ENCODE measurements around the gene LTBP2.

LTBP2 gene

DNA sequence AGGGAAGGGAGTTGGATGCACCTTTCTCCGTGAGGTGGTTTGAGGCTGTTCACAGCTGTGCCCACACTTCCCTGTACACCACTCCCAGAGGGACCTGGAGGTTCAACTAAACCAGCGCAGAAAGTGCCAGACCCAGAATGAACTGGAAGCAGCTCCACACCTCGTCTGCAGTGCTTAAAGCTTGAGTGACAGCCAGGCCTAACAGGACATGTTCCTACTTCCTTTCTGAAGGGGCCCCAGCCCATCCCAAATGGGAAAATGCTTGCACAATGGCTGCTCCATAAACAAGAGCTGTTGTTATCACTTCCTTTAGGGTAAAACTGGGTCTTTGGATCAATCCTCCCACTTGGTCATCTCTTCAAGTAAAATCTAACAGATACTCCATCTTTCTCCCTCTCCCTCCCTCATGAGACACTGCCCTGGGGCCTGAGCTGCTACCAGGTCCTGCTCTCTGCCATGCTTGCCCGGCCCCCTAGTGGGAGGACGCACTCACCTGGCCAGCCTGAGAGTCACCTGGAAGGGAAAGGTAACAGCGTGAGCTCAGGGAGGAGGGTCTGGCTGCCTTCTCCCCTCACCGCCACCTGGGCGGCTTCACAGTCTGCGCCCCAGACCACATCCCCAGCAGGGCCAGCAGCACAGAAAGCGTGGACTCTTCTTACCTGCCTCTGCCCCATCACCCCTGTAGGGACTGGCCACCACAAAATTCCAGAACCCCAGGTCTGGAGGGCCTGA is 85.0 kb downstream of the LTBP2 start:
- DNase-seq (ENCODE audit: low read depth in 3 of 3) = no peak

DNA sequence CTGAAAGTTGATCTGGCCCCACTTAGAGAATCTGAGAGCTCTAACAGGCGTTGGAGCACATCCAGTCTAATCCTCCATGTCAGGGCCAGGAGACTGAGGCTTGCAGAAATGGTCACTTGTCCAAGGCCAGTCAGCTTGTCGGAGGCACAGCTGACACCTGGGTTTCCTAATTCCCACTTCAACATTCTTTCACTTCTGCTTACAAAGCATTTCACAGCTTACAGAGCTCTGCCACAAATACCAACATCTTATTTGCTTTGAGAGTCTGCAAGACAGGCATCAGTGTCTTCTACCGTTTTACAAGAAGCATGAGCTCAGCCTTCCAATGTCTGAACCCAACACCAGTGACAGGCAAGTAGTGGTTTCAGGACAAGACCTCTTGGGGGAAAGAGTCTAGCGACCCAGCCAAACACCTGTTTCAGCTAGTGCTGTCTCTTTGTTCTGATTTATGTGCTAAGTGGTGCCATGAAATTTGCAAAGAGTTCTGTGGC is 86.6 kb downstream of the LTBP2 start:
- DNase-seq (ENCODE audit: low read depth in 3 of 3) = no peak

DNA sequence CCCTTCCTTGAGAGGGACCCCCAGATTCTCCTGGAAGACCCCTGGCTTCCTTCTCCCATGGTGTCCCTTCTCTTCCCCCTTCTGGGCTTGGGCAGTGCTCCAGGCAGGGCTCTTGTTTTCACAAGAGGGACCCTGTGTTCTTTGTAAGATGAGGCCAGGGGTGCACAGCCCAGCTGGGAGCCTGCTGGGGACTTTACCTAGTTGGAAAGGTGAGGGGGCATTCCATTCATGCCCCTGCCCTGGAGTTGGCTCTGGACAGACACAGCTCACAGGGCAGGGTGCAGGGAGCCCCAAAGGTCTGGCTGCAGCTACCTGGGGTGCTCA is 87.3 kb downstream of the LTBP2 start:
- no peak for DNase-seq (ENCODE audit: low read depth in 3 of 3)

DNA sequence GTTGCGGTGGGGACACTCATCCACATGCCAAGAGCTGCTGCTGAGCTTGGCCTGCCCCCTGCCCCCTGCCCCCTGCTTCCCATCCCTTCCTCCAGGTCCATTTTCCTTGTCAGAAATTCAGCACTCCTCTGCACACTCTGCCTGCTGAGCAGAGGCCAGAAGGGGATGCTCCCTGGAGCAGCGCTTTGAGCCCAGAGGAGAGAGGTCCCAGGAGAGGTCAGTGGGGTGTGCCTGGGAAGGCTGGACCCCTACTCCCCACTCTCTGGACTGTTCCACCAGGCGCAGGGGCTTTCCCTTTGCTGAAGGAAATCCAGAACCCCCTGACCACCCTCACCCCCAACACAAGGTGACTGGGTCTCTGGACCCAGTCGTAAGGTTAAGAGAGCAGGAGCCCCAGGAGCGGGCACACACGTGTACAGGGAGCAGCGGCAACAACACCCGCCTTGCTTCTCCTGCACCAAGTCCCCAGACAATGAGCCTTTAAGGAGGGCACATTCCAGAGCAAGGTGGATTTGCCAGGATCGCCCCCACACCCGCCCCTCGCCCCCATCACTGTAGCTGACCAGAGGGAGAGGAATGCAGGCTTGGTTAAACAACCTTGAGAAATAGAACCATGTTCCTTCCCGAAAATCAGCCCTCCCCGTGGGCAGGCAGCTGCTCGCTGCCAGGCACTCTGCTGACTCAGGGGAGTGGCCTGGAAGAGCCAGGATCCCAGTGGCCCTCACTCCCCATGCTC is 87.8 kb downstream of the LTBP2 start:
- no peak for DNase-seq (ENCODE audit: low read depth in 3 of 3)

DNA sequence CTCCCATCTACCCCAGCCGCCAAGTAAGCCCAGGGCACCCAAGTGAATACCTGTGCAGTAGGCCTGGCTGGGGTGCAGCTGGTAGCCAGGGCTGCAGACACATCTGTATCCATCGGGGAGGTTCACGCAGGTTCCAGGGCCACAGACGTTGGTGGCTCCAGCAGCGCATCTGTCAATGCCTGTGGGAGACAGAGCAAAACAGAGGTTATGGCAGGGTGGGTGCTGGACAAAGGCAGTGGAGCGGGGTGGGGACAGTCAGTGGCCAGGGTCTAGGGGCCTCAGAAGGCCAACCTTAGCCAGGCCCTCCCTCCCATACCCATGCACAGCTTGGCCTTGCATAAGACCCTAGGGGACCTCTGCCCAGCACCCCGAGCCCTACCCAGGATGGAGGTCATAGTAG is 89.3 kb downstream of the LTBP2 start:
- no peak for DNase-seq (ENCODE audit: low read depth in 3 of 3)

DNA sequence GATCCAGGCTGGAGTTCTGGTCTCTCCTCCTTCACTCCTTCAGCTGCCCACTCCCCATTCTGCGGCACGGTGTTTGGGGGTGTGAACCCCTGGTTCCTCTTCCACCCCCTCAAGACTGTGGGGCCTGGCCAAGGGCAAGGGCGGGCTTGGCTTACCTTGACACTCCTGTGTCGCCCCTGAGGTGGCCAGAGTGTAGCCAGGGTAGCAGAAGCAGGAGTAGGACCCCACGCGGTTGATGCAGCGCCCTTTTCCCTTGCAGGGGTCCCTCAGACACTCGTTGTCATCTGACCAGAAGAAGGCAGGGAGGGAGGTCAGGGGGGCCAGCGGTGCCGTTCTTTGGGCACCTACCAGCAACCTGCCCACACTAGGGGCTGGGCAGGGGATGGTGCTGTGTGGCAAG is 90.3 kb downstream of the LTBP2 start:
- no peak for DNase-seq (ENCODE audit: low read depth in 3 of 3)

DNA sequence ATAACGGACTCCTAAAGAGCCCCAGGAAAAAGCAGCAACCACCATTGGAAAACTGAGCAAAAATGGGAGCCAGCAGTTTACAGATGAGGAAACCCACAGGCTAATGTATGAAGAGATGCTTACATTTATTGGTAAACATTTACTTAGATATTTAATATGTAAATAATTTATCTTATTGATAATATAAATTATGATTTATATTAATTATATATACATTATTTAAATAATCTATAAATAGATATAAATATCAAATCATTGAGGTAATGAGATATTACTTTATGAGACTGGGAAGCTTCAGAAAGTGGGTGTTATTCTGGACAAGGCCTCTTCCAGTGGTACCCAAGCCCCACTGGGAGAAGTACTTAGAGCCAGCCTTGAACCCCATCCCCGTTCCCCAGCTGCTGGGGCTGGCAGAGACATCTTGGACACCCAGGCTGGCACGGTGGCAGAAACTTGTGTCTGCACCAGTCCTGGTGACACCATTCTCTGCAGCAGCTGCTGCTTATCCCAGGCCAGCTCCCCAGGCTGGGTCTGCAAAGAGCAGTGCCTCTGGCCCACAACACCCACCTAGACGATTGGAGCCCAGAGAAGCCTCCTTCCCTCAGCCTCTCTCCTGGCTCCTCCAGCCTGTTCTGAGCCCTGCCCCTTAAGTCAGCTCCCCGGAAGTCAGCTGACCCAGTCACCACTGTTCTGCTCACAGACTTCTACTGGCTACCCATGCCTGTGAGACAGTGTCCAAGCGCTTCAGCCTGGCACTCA is 92.5 kb downstream of the LTBP2 start:
- DNase-seq (ENCODE audit: low read depth in 3 of 3) = no peak

DNA sequence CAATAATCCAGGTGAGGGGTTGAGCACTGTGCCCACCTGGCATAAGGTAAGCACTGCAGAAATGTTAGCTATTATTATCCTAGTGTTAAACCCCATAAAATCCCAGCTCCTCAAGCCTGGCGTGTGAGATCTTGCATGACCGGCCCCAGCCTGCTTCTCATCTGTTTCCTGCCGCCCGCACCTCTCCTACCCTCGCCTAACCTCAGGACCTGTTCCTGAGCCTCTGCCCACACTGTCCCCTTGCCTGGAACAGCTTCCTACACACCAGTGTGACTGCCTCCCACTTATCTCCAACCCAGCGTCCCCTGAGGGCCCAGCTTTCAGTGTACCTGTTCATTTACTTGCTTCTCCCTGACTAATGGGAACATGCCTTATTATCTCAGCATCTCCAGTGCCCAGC is 93.8 kb downstream of the LTBP2 start:
- no peak for DNase-seq (ENCODE audit: low read depth in 3 of 3)

DNA sequence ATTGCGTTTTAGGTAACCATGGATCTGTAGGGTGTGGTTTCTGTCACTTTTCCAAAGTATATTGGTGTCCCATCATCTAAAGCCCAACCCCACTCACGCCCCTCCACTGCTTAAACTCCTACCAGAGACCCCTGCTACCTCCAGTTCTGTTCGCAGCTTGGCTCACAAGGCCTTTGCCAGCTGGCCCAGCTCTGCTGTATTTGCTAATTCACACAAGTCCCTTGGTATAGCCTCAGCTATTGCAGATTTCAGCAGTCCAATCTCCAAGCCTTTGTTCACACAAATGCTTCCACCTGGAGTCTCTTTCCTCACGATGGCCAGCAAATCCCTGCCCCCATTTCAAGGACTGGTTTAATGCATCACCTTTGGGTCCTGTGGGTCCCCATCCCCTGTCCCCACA is 94.3 kb downstream of the LTBP2 start:
- no peak for DNase-seq (ENCODE audit: low read depth in 3 of 3)

DNA sequence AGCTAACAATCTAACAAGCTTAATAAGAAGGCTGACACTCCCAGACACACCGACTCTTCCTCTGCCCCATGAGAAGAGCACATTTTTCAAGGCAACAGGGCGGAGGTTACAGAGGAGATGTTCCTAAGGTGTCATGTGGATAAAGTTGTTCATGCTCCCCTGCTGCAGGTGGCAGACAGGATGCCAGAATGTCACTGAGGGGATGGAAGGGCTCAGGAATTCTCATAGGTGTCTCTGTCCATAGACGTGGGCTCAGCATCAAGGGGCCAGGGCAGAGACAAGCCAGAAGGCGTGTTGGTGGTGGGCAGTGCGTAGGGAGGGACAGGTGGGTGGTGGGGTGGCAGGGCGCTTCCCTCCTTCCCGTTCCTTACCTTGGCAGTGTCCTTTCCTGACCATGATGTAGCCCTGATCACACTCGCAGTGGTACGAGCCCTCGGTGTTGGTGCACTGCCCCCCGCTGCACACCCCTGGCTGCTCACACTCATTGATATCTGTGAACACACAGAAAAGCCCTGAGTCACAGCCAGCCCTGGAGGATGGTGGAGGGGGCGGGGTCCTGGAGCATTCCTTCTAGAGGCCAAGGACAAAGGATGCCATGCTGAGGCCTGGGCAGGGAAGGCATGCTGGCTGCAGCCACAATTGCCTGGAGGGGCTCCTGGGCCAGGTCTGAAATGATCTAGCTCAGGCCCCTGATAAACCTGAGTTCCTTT is 95.4 kb downstream of the LTBP2 start:
- DNase-seq (ENCODE audit: low read depth in 3 of 3) = no peak

DNA sequence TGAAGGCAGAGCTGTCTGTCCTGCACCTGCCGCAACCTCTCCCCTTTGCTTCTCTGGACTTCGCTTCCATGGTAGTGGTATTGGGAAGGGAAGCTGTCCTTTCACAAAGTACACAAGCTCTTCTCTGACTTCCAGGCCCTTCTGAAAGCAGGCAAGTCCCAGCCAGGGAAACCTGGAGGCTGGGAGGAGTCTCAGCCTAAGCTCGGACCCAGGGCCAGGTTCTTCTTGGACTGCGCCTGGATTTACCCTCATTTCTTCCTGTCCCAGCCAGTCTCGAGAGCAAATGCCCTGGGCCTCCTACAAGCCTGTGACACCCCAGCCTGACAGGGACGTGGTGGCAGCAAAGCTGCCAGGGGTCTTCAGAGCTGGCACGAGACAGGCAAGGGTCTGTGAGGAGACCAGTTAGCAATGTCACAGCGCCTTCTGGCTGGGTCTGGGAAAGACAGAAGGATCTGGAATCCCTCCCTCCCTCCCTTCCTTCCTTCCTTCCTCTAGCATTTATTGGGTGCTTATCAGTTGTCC is 96.1 kb downstream of the LTBP2 start:
- DNase-seq (ENCODE audit: low read depth in 3 of 3) = no peak

DNA sequence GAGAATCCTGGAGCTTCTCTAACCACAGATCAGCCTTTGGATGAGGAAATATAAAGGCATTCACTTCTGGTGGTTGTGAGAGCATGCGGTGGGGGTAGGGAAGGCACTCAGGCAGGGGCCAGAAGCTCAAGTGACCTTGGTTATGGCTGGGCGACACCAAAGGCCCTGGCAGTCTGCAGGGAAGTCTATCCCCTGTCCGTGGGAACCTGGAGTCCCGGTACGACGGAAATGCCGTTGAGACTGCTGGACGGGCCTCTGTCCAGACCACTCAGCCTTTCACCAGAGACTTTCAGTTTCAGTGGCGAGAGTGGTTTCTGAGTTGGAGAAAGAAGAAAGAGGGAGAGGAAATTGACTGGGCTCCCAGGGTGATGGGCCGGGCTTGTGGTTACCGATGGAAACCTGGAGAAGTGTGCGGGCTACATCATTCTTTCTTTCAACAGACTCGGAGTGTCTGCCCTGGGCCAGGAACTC is 97.5 kb downstream of the LTBP2 start:
- DNase-seq (ENCODE audit: low read depth in 3 of 3) = no peak

DNA sequence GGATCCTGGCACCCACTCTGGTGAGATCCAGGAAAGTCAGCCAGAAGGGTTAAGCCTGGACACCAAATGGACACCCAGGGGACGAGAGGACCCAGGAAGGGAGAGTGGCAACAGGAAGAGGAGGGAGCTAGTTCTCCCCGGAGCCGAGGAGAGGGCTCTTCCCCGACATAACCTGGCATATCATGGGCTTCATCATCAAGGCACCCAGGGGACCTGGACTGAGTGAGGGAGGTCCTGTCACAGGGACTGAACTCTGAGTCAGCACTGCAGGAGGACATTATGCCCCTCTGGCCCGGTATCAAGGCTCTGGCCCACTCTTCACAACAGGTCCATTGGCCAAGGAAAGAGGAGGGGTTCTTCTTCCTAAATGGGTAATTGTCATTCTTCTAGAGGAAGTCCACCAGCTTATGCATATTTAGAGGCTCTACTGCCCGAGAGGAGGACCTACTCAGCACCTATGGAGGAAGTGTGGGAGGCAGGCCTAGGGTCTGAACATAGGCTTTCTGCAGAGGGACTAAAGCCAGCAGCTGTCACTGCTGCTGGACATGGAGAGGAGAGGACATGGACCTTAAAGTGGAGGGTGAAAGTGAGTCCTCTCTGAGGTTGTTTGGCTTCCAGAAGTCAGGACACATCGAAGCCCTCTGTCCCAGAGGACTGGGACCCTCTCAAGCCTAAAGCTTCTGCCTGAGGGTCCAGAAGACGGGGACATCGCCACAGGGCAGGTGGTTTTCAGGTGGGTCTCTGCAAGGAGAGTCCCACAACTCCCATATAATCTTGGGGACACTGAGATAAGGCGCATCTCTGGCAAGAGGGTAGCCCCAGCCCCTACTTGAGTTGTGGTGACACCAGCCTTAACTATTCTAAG is 99.8 kb downstream of the LTBP2 start:
- no peak for DNase-seq (ENCODE audit: low read depth in 3 of 3)

DNA sequence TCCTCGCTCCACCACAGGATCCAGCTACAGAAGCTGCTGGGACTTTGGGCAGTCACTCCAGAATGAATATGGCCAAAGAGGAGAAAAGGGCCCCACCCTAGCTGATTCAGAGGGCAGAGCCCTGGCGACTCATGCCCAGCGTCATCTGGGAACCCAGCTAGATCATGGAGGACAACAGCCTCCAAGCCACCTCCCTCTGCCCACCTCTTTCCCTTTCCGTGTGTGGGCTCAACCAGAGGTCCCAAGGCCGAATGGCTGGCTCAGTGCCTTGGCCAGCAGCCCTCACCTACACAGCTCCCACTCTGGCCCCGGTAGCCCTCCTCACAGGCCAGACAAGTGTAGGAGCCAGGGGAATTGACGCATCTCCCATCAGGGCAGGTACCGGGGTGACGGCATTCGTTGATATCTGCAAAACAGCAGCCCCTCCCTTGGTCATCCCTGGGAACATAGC is 101.1 kb downstream of the LTBP2 start:
- DNase-seq (ENCODE audit: low read depth in 3 of 3) = no peak

DNA sequence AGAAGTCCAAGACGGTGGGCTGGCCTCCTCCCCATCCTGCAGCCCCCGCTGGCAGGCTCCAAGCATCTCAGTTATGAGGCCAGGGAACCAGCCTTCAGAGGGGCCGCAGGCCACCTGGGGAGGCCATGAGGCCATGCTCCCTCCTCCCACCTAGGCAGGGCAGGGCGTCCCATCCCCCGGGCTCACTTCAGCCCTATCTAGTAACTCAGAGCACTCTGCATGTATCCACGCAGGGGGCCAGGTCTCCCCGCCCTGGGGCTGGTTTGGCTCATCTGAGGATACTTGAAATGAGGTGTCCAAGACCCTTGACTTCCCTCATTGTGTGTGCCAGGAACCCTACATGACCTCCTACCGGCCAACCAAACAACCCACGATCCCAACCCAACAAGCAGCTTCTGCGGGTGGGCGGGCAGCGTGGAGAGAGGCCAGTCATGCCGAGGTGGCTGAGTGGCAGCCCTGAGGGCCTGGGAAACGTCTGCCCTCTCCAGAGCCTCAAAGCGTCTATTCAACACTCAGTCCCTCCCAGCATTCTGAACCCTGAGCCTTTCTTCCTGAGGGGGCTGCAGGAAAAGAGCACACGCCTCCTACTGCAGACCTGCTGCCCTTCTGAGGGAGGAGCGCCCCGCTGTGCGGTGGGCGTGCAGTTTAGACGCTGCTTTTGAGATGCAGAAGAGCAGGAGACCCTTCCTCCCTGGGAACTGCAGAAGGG is 101.7 kb downstream of the LTBP2 start:
- DNase-seq (ENCODE audit: low read depth in 3 of 3) = no peak

DNA sequence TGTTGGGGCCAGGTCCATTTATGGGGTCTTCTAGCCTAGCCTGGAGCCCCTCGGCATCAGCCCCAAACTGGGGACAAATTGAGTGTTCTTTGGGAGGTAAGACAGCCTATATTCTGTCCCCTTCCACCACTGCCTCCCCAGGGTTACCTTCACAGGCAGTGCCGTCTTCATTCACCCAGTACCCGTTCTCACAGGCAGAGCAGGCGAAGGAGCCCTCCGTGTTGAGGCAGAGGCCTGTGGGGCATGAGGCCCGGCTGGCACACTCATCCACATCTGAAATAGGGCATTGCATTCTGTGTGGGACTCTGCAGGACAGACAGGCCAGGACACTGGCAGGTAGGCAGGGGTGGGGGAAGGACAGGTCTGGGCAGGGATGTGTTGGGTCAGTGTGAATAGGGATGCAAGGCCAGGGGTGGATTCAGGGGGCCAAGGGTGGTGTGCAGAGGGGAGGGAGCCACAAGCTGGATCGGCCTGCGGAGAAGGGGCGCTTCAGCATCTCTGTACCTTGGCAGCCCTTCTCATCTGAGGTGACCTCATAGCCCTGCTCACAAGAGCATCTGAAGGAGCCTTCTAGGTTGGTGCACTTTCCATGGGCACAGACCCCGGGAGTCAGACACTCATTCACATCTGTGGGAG is 102.3 kb downstream of the LTBP2 start:
- DNase-seq (ENCODE audit: low read depth in 3 of 3) = no peak

DNA sequence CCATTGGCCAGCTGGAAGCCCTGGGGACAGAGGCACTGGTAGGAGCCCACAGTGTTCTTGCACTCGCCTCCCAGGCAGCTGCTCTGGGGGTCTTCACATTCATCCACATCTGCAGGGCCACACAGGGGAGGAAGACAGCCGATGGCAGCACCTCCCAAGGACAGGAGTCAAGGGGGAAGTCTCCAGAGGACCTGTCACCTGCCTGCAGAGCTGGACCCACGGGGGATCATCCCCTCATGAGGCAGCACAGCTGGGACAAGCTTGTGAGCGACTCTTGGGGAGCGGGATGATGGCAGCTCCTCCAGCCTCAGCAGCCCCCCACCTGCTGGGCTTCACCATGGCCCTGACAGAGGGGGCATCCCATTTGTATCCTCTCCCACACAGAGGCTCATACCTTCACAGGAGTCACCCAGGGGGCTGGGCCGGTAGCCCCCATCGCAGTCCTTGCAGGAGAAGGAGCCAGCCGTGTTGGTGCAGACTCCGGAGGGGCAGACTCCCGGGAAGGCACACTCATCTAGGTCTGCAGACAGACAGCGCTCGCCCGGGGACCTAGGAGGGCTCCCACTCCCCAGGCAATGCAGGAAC is 103.1 kb downstream of the LTBP2 start:
- no peak for DNase-seq (ENCODE audit: low read depth in 3 of 3)

DNA sequence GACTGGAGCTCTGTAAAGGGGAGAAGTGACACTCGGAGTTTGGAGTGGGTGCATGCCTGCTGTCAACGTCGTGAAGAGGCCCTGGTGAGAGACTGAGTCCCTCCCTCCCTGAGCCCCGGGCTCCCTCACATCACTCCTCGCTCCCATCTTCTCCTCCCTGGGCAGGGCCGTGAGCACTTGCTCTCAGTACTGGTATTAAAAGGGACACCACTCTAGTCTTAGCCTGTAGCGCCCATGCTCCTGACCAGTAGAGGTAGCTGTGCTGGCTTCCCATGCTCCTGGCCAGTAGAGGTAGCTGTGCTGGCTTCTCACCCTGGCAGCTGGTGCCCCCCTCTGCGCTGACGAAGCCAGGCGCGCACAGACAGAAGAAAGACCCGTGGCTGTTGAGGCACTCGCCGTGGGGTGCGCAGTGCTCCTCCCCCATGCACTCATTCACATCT is 103.7 kb downstream of the LTBP2 start:
- no peak for DNase-seq (ENCODE audit: low read depth in 3 of 3)

DNA sequence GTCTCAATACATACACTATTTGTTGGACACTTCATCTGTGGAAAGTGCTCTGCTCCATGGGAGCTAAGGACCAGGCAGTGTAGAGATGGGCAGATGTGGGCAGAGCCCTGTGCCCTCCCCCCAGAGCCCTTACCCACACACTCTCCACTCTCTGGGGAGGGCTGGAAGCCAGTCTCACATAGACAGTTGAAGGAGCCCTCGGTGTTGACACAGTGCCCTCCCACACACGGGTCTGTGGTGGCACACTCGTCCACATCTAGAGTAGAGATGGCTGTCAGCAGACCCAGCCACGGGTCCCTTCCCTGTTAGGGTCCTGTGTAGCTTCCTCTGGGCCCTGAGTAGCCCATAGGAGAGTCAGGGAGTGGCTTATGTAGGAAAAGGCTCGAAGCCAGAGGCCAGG is 104.2 kb downstream of the LTBP2 start:
- no peak for DNase-seq (ENCODE audit: low read depth in 3 of 3)
